Activated naive CD8-positive, alpha-beta T cell (primary cell): ENCODE results near the gene BIRC7.
"Not testable (repeated sequence)": the region's sequence is repeated elsewhere in the genome, so short reads cannot be mapped to it uniquely, and the experiment has no call there.

Experiments used
- H3K27ac Mint-ChIP-seq: one replicate; pipeline ENCODE4 v1.8.0; 2021; ENCODE audit warnings: mixed read lengths
- H3K27me3 Mint-ChIP-seq: one replicate; pipeline ENCODE4 v1.8.0; 2021; ENCODE audit warnings: mixed read lengths
- H3K36me3 Mint-ChIP-seq: one replicate; pipeline ENCODE4 v1.8.0; 2021; ENCODE audit warnings: mixed read lengths
- H3K4me1 Mint-ChIP-seq: one replicate; pipeline ENCODE4 v1.8.0; 2021; ENCODE audit warnings: low read depth, mixed read lengths
- H3K4me3 Mint-ChIP-seq: one replicate; pipeline ENCODE4 v1.8.0; 2021; ENCODE audit warnings: mild to moderate bottlenecking, mixed read lengths
- H3K9me3 Mint-ChIP-seq: one replicate; pipeline ENCODE4 v1.8.0; 2021; ENCODE audit warnings: low read depth, mixed read lengths

The BIRC7 gene

GRCh38 chr20:63216849-63217471 is 18.7 kb upstream of the BIRC7 start:
- peak overlapping the region; percentile 85 for H3K4me3 Mint-ChIP-seq
- H3K36me3 Mint-ChIP-seq: peaks cover 4% of the 10 kb centered on the region
- H3K9me3 Mint-ChIP-seq: no peaks in the 10 kb centered on the region

GRCh38 chr20:63217706-63218105 is 18.0 kb upstream of the BIRC7 start:
- no peak overlapping the region for H3K4me3 Mint-ChIP-seq
- H3K27me3 Mint-ChIP-seq: peaks cover 2% of the 10 kb centered on the region
- H3K36me3 Mint-ChIP-seq: peaks cover 4% of the 10 kb centered on the region
- peaks cover 28% of the 10 kb centered on the region for H3K4me1 Mint-ChIP-seq
- no peak overlapping the region for H3K27ac Mint-ChIP-seq
- no peaks in the 10 kb centered on the region for H3K9me3 Mint-ChIP-seq

More at GRCh38 chr20:63216849-63217471, 18.7 kb upstream of the BIRC7 start:
- Mint-ChIP-seq H3K27ac (peak overlapping the region; percentile 84), H3K4me1 (peaks cover 36% of the 10 kb centered on the region), H3K27me3 (peaks cover 2% of the 10 kb centered on the region)

- peaks cover 17% of the 10 kb centered on the region for H3K4me1 Mint-ChIP-seq
- H3K27me3 Mint-ChIP-seq: peaks cover 2% of the 10 kb centered on the region
- H3K27ac Mint-ChIP-seq: no peak overlapping the region
- H3K36me3 Mint-ChIP-seq: no peaks in the 10 kb centered on the region
- H3K4me3 Mint-ChIP-seq: no peak overlapping the region
- no peaks in the 10 kb centered on the region for H3K9me3 Mint-ChIP-seq
Measured at GRCh38 chr20:63218701-63219446, 16.8 kb upstream of the BIRC7 start.

- peaks cover 2% of the 10 kb centered on the region for H3K27me3 Mint-ChIP-seq
- no peak overlapping the region for H3K4me3 Mint-ChIP-seq
- H3K4me1 Mint-ChIP-seq: peaks cover 12% of the 10 kb centered on the region
- no peaks in the 10 kb centered on the region for H3K36me3 Mint-ChIP-seq
- no peaks in the 10 kb centered on the region for H3K9me3 Mint-ChIP-seq
- no peak overlapping the region for H3K27ac Mint-ChIP-seq
Measured at GRCh38 chr20:63219447-63219821, 16.3 kb upstream of the BIRC7 start.

GRCh38 chr20:63219866-63220521 is 15.7 kb upstream of the BIRC7 start:
- Mint-ChIP-seq H3K4me1 (peaks cover 6% of the 10 kb centered on the region), H3K27me3 (peaks cover 2% of the 10 kb centered on the region), H3K27ac (no peak overlapping the region), H3K36me3 (no peaks in the 10 kb centered on the region), H3K9me3 (no peaks in the 10 kb centered on the region), H3K4me3 (no peak overlapping the region)

- H3K36me3 Mint-ChIP-seq: no peaks in the 10 kb centered on the region
Measured at GRCh38 chr20:63220696-63221399, 14.9 kb upstream of the BIRC7 start.

GRCh38 chr20:63221400-63222053 is 14.2 kb upstream of the BIRC7 start:
- not testable (repeated sequence) for H3K27me3 Mint-ChIP-seq, H3K36me3 Mint-ChIP-seq, H3K27ac Mint-ChIP-seq, H3K4me1 Mint-ChIP-seq, H3K4me3 Mint-ChIP-seq, H3K9me3 Mint-ChIP-seq

More at GRCh38 chr20:63220696-63221399, 14.9 kb upstream of the BIRC7 start:
- peaks cover 3% of the 10 kb centered on the region for H3K4me1 Mint-ChIP-seq
- no peak overlapping the region for H3K4me3 Mint-ChIP-seq
- peaks cover 2% of the 10 kb centered on the region for H3K27me3 Mint-ChIP-seq
- H3K9me3 Mint-ChIP-seq: no peaks in the 10 kb centered on the region
- H3K27ac Mint-ChIP-seq: no peak overlapping the region

GRCh38 chr20:63222541-63222940 is 13.2 kb upstream of the BIRC7 start:
- Mint-ChIP-seq H3K9me3 (no peaks in the 10 kb centered on the region), H3K36me3 (no peaks in the 10 kb centered on the region), H3K4me1 (no peaks in the 10 kb centered on the region), H3K4me3 (no peak overlapping the region), H3K27me3 (peaks cover 2% of the 10 kb centered on the region), H3K27ac (no peak overlapping the region)

- no peaks in the 10 kb centered on the region for H3K4me1 Mint-ChIP-seq
- no peaks in the 10 kb centered on the region for H3K9me3 Mint-ChIP-seq
- no peaks in the 10 kb centered on the region for H3K36me3 Mint-ChIP-seq
- no peak overlapping the region for H3K27ac Mint-ChIP-seq
- H3K4me3 Mint-ChIP-seq: no peak overlapping the region
- H3K27me3 Mint-ChIP-seq: peaks cover 2% of the 10 kb centered on the region
Measured at GRCh38 chr20:63223121-63223825, 12.4 kb upstream of the BIRC7 start.

- H3K9me3 Mint-ChIP-seq: no peaks in the 10 kb centered on the region
- H3K4me3 Mint-ChIP-seq: no peak overlapping the region
- H3K27me3 Mint-ChIP-seq: peaks cover 2% of the 10 kb centered on the region
- no peaks in the 10 kb centered on the region for H3K36me3 Mint-ChIP-seq
- H3K27ac Mint-ChIP-seq: no peak overlapping the region
- H3K4me1 Mint-ChIP-seq: no peaks in the 10 kb centered on the region
Measured at GRCh38 chr20:63223826-63224207, 11.9 kb upstream of the BIRC7 start.

- no peaks in the 10 kb centered on the region for H3K36me3 Mint-ChIP-seq
- H3K9me3 Mint-ChIP-seq: no peaks in the 10 kb centered on the region
- H3K27ac Mint-ChIP-seq: no peak overlapping the region
- H3K27me3 Mint-ChIP-seq: peaks cover 4% of the 10 kb centered on the region
- no peaks in the 10 kb centered on the region for H3K4me1 Mint-ChIP-seq
- H3K4me3 Mint-ChIP-seq: no peak overlapping the region
Measured at GRCh38 chr20:63224412-63225081, 11.2 kb upstream of the BIRC7 start.

GRCh38 chr20:63225082-63225454 is 10.6 kb upstream of the BIRC7 start:
- H3K4me3 Mint-ChIP-seq: no peak overlapping the region
- H3K27ac Mint-ChIP-seq: no peak overlapping the region
- H3K36me3 Mint-ChIP-seq: no peaks in the 10 kb centered on the region
- no peaks in the 10 kb centered on the region for H3K4me1 Mint-ChIP-seq
- no peaks in the 10 kb centered on the region for H3K9me3 Mint-ChIP-seq
- H3K27me3 Mint-ChIP-seq: peaks cover 4% of the 10 kb centered on the region

GRCh38 chr20:63226042-63226943 is 9.4 kb upstream of the BIRC7 start:
- Mint-ChIP-seq H3K4me3 (no peak overlapping the region), H3K4me1 (no peaks in the 10 kb centered on the region), H3K9me3 (no peaks in the 10 kb centered on the region), H3K27ac (no peak overlapping the region), H3K36me3 (no peaks in the 10 kb centered on the region), H3K27me3 (peaks cover 3% of the 10 kb centered on the region)
